Loucy (cell line): Measurements from ENCODE around the gene MTCL3.

ENCODE experiments used
- EZH2phosphoT487 ChIP-seq: fragments of 200-600 bp; IDR thresholded peaks from 2 replicates; pipeline ENCODE4 v1.6.1; 2018; ENCODE audit warnings: antibody characterized with exemption, mild to moderate bottlenecking, moderate library complexity, borderline replicate concordance
- TF ChIP-seq, protein P1 (sequence below): fragments of 200-600 bp; sonication (generic); conservative IDR thresholded peaks from 2 replicates; pipeline ENCODE4 v1.5.1; 2014; ENCODE audit warnings: mild to moderate bottlenecking, antibody characterized with exemption, low read length

DNA sequence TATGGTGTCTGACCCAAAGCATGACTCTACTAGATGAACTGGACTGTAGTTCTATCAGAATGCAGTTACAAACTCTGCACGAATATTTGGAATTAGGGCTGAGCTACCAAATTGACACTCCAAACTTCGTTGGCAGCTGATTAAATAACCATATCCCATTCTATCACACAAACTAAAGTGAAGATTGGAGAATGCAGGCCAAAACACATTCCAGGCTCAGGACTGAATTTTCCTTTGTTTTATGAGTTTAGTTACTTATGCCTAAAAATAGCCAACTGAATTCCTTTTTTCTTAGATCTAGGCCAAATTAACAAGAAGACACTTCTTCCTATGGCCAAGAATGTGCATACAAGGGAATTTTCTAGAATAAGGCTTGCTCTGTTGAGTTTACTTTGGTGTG lies 50.2 kb downstream of the MTCL3 start:
- TF ChIP-seq, protein P1, sequence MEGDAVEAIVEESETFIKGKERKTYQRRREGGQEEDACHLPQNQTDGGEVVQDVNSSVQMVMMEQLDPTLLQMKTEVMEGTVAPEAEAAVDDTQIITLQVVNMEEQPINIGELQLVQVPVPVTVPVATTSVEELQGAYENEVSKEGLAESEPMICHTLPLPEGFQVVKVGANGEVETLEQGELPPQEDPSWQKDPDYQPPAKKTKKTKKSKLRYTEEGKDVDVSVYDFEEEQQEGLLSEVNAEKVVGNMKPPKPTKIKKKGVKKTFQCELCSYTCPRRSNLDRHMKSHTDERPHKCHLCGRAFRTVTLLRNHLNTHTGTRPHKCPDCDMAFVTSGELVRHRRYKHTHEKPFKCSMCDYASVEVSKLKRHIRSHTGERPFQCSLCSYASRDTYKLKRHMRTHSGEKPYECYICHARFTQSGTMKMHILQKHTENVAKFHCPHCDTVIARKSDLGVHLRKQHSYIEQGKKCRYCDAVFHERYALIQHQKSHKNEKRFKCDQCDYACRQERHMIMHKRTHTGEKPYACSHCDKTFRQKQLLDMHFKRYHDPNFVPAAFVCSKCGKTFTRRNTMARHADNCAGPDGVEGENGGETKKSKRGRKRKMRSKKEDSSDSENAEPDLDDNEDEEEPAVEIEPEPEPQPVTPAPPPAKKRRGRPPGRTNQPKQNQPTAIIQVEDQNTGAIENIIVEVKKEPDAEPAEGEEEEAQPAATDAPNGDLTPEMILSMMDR, result no peak
- TF ChIP-seq EZH2phosphoT487, result no peak
